HG02588 (cell line): Measurements from ENCODE around the gene GRPEL2.

Source experiments
- ATAC-seq: cut with Tn5 transposase; IDR thresholded peaks from one replicate; pipeline ENCODE4 v1.9.1; 2021; ENCODE audit warnings: mild to moderate bottlenecking, moderate library complexity; ENCODE audit not compliant: unreplicated experiment

GRPEL2 gene

GRCh38 chr5:149317281-149318048, 27.8 kb upstream of the GRPEL2 start:
- ATAC-seq = peak; percentile 75

DNA sequence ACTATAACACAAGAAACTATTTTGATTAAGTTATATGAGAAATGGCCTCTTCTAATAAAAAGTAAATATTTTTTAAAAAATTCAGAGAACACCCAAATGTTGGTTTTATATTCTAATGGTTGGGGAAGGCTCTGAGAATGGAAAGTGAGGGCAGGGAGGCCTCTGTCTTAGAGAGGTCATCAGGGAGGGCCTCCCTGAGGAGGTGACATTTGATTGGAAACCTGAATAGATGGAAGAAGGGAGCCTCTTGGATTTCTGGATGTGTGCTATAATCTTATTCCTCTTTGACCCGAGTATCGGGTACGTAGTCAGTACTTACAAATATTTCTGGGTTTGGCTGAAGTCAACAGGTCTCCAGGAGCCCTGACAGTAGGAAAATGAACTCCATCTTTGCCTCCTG, 26.1 kb upstream of the GRPEL2 start:
- no peak for ATAC-seq

DNA sequence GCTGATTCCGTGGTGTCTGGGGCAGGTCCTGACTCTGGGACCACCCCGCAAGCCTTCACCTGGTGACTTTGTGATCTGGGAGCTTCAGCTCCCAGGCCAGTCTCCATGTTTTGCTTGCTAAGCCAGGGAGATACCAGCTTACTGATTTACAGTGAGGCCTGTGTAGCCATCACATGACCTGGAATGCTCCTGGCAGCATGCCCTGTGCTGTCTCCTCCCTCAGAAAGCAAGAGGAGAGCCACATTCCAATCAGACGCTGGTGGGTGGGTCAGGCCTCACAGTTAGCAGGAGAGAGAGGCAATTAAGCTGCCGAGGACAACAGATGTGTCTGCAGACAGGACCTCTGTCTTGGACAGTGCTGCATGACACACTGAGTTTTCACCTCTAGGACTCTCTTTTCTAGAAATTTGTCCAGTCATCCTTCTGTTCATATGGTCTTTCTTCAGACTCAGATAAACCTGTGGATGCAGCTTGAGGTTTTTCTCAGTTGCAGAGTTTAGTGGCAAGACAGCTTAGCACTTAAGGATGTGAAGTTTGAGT, 24.4 kb upstream of the GRPEL2 start:
- ATAC-seq = no peak

DNA sequence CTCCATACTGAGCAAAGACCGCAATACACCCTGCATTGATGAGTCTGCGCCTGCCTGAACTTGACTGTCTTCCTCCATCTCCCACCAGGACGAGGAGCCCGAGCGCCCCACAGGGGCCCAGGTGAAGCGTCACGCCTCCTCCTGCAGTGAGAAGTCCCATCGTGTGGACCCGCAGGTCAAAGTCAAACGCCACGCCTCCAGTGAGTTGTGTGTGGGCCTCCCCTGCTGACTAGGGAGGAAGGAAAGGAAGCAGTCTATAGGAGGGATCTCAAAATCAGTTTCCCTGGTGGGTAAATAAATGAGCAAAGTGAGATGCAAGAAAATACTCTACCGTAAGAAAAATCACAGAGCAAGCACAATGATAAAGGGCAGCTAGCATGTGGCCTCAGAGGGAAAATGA, 22.8 kb upstream of the GRPEL2 start:
- no peak for ATAC-seq

- ATAC-seq = no peak
Measured at GRCh38 chr5:149323210-149323609, 22.1 kb upstream of the GRPEL2 start.

- ATAC-seq = no peak
Measured at GRCh38 chr5:149323621-149324205, 21.6 kb upstream of the GRPEL2 start.

- no peak for ATAC-seq
Measured at GRCh38 chr5:149324641-149325040, 20.7 kb upstream of the GRPEL2 start.

DNA sequence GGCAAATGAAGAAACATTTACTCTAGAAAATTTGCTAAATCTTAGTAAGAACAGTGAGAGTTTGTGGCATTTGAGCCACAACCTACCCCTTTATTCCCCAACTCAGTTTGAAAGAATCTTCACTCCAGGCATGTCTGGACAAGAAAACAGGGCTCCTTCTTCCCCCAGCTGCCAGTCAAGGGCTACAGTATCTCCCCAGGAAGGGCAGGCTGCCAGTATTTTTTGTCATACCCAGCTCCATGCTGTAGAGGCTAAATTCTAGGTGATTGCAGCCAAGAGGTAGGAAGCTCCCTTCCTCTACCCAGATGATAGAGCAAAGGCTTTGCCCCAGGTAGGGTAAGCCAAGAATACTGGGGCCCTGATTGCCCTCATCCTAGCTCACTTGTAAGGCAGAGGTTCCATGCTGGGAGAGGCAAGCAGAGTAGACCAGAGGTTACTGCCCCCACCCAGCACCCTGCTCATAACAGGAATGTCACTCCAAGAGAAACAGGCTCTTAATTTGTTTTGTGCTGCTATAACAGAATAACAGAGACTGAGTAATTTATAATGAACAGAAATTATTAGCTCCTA, 20.0 kb upstream of the GRPEL2 start:
- ATAC-seq = no peak

GRCh38 chr5:149325894-149326293, 19.4 kb upstream of the GRPEL2 start:
- no peak for ATAC-seq

GRCh38 chr5:149326611-149327010, 18.7 kb upstream of the GRPEL2 start:
- ATAC-seq = no peak

GRCh38 chr5:149328177-149328576, 17.1 kb upstream of the GRPEL2 start:
- ATAC-seq = no peak

GRCh38 chr5:149333711-149334443, 11.4 kb upstream of the GRPEL2 start:
- ATAC-seq = no peak

- ATAC-seq = no peak
Measured at GRCh38 chr5:149337736-149338135, 7.6 kb upstream of the GRPEL2 start.

DNA sequence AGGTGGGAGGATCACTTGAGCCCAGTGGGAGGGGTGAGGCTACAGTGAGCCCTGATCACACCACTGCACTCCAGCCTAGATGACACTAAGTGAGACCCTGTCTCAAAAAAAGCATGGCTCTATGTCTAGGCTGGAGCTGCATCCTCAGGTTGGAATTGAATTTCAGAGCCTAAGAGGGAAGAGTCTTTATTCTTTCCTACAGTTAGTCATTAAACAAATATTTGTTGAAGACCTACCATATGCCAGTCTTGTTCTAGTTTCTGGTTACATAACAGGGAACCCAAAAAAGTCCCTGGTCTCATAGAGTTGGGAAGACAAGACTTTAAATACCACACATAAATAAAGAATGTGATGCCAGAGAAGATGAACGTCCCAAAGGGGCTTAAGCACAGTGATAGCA, 6.9 kb upstream of the GRPEL2 start:
- no peak for ATAC-seq

- ATAC-seq = no peak
Measured at GRCh38 chr5:149340920-149341319, 4.4 kb upstream of the GRPEL2 start.

DNA sequence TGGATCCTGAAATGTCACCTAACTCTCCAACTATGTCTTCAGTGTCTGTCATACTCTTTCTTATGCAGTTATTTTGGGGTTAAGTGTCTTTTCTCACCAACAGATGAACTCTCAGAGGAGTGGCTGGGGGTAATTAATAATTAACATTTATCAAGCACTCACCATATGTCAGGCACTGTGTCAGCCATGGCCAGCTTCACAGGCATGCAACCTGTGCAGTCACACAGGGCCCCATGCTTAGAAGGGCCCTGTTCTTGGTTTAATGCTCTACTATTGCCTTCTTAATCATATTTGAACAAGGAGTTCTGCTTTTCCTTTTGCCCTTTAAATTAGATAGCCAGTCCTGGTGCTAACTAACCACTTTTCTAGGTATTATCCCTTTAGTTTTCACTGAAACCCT, 3.4 kb upstream of the GRPEL2 start:
- no peak for ATAC-seq

- no peak for ATAC-seq
Measured at GRCh38 chr5:149344151-149344550, 1.1 kb upstream of the GRPEL2 start.

GRCh38 chr5:149345892-149346222, 558 bp downstream of the GRPEL2 start:
- peak; percentile 6 for ATAC-seq

- ATAC-seq = no peak
Measured at GRCh38 chr5:149348518-149348917, 3.2 kb downstream of the GRPEL2 start.

- ATAC-seq = no peak
Measured at GRCh38 chr5:149349382-149349781, 4.1 kb downstream of the GRPEL2 start.

DNA sequence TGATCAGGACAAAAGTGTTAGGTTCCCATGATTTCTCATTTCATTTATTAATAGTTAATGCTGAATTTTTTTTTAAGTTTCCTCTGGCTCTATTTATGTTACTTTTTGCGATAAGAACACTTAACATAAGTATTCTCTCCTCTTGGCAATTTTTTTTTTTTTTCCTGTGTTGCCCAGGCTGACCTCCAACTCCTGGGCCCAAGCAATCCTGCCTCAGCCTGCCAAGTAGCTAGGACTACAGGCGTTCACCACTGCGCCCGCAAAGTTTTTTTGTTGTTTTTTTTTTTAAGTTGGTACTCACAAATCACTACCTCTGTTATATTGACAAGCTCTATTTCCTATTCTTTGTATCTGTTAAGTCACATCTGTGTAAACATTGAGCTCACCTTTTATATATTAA, 6.9 kb downstream of the GRPEL2 start:
- no peak for ATAC-seq

- ATAC-seq = no peak
Measured at GRCh38 chr5:149353911-149354310, 8.6 kb downstream of the GRPEL2 start.
